Measurements from ENCODE around the gene AHCTF1.

AHCTF1 gene

GRCh38 chr1:246931549-246932365, at the start of gene AHCTF1:
Gene AHCTF1, minus strand, starts transcription at chr1:246931948. Its CDS starts 13,578 bp downstream, at chr1:246918370.
- peak within 1 kb of the TSS; percentile 90 for H3K4me3 ChIP-seq (ENCODE audit: low read depth, low read length)
- peak; percentile 94 for DNase-seq (ENCODE audit: low read depth)

- DNase-seq (ENCODE audit: low read depth): no peak
- no peak overlapping the region for H3K4me3 ChIP-seq (ENCODE audit: low read depth, low read length)
Measured at GRCh38 chr1:246978785-246979184, 47.0 kb upstream of the AHCTF1 start.

GRCh38 chr1:246978281-246978680, 46.5 kb upstream of the AHCTF1 start:
- DNase-seq (ENCODE audit: low read depth): no peak
- no peak overlapping the region for H3K4me3 ChIP-seq (ENCODE audit: low read depth, low read length)

GRCh38 chr1:246971969-246972368, 40.2 kb upstream of the AHCTF1 start:
- H3K4me3 ChIP-seq (ENCODE audit: low read depth, low read length): no peak overlapping the region
- no peak for DNase-seq (ENCODE audit: low read depth)

- no peak overlapping the region for H3K4me3 ChIP-seq (ENCODE audit: low read depth, low read length)
- DNase-seq (ENCODE audit: low read depth): no peak
Measured at GRCh38 chr1:246971090-246971721, 39.5 kb upstream of the AHCTF1 start.

- DNase-seq (ENCODE audit: low read depth): no peak
- H3K4me3 ChIP-seq (ENCODE audit: low read depth, low read length): no peak overlapping the region
Measured at GRCh38 chr1:246969621-246970020, 37.9 kb upstream of the AHCTF1 start.

- no peak overlapping the region for H3K4me3 ChIP-seq (ENCODE audit: low read depth, low read length)
- no peak for DNase-seq (ENCODE audit: low read depth)
Measured at GRCh38 chr1:246966502-246966901, 34.8 kb upstream of the AHCTF1 start.

GRCh38 chr1:246959944-246960693, 28.4 kb upstream of the AHCTF1 start:
- no peak for DNase-seq (ENCODE audit: low read depth)
- H3K4me3 ChIP-seq (ENCODE audit: low read depth, low read length): no peak overlapping the region

- DNase-seq (ENCODE audit: low read depth): no peak
- H3K4me3 ChIP-seq (ENCODE audit: low read depth, low read length): no peak overlapping the region
Measured at GRCh38 chr1:246954126-246954525, 22.4 kb upstream of the AHCTF1 start.

- no peak overlapping the region for H3K4me3 ChIP-seq (ENCODE audit: low read depth, low read length)
- DNase-seq (ENCODE audit: low read depth): no peak
Measured at GRCh38 chr1:246951413-246951812, 19.7 kb upstream of the AHCTF1 start.

GRCh38 chr1:246949956-246950355, 18.2 kb upstream of the AHCTF1 start:
- H3K4me3 ChIP-seq (ENCODE audit: low read depth, low read length): no peak overlapping the region
- DNase-seq (ENCODE audit: low read depth): no peak

GRCh38 chr1:246947255-246947654, 15.5 kb upstream of the AHCTF1 start:
- H3K4me3 ChIP-seq (ENCODE audit: low read depth, low read length): no peak overlapping the region
- DNase-seq (ENCODE audit: low read depth): peak; percentile 87

- DNase-seq (ENCODE audit: low read depth): no peak
- H3K4me3 ChIP-seq (ENCODE audit: low read depth, low read length): no peak overlapping the region
Measured at GRCh38 chr1:246946366-246946765, 14.6 kb upstream of the AHCTF1 start.

GRCh38 chr1:246934765-246935164, 3.0 kb upstream of the AHCTF1 start:
- no peak overlapping the region for H3K4me3 ChIP-seq (ENCODE audit: low read depth, low read length)
- DNase-seq (ENCODE audit: low read depth): no peak

GRCh38 chr1:246933893-246934292, 2.1 kb upstream of the AHCTF1 start:
- H3K4me3 ChIP-seq (ENCODE audit: low read depth, low read length): no peak overlapping the region
- no peak for DNase-seq (ENCODE audit: low read depth)

GRCh38 chr1:246932366-246932700, 585 bp upstream of the AHCTF1 start:
- no peak for DNase-seq (ENCODE audit: low read depth)
- peak overlapping the region; percentile 90 for H3K4me3 ChIP-seq (ENCODE audit: low read depth, low read length)

GRCh38 chr1:246930830-246931548, 759 bp downstream of the AHCTF1 start:
- no peak for DNase-seq (ENCODE audit: low read depth)
- peak overlapping the region; percentile 90 for H3K4me3 ChIP-seq (ENCODE audit: low read depth, low read length)

- no peak for DNase-seq (ENCODE audit: low read depth)
- H3K4me3 ChIP-seq (ENCODE audit: low read depth, low read length): no peak overlapping the region
Measured at GRCh38 chr1:246925997-246926626, 5.6 kb downstream of the AHCTF1 start.

GRCh38 chr1:246923900-246924299, 7.8 kb downstream of the AHCTF1 start:
- DNase-seq (ENCODE audit: low read depth): no peak

More at GRCh38 chr1:246923900-246924299, 7.8 kb downstream of the AHCTF1 start:
- H3K4me3 ChIP-seq (ENCODE audit: low read depth, low read length): no peak overlapping the region

All from skeletal muscle cell (primary cell).